ENCODE data around the gene METTL16. TPM values are rescaled to one million over a fixed set of nuclear protein-coding genes. Genes with fewer than 3 reads are reported as not detected.
A peak's percentile ranks its signal among the peaks of the same experiment; 100 is the strongest.

METTL16 gene
- total and polyA plus RNA-seq, 2 of the 4 experiments (the other 2 are of a cell fraction): 11.8 to 15.4 TPM

GRCh38 chr17:2395258-2396181, 116.2 kb downstream of the METTL16 start:
- Histone ChIP-seq H2BK120ac (ENCODE audit: low read depth, low read length) (peak overlapping the region; percentile 71), H3K56ac (ENCODE audit: extremely low read depth, insufficient read depth, low read length) (no peak overlapping the region), H2BK5ac (ENCODE audit: low read depth, low read length, poor library complexity, severe bottlenecking) (peak overlapping the region; percentile 86), H3K9me1 (ENCODE audit: insufficient read depth, low read length) (peaks cover 20% of the 10 kb centered on the region), H4K20me1 (ENCODE audit: insufficient read depth, low read length) (peaks cover 43% of the 10 kb centered on the region), H2BK15ac (ENCODE audit: low read depth, low read length) (peak overlapping the region; percentile 29; the same call in 1 of the 3 replicates), H4K91ac (ENCODE audit: insufficient read depth, low read depth, low read length) (peak overlapping the region; percentile 76), H3K4me1 (ENCODE audit: control insufficient read depth, insufficient read depth, low read length) (peaks cover 42% of the 10 kb centered on the region), H2AK9ac (replicated peaks; ENCODE audit: low read depth, low read length, poor library complexity) (peak overlapping the region; percentile 88), H3K23ac (ENCODE audit: low read depth, low read length) (peak overlapping the region; percentile 94), H2BK20ac (ENCODE audit: low read depth, low read length) (peak overlapping the region; percentile 57), H2AK5ac (ENCODE audit: low read depth, low read length) (peak overlapping the region; percentile 97), H3K27ac (ENCODE audit: insufficient read depth, low read length) (peak overlapping the region; percentile 86), H3K9ac (ENCODE audit: low read depth, low read length) (peak overlapping the region; percentile 59), H3K36me3 (ENCODE audit: control insufficient read depth, insufficient read depth, low read length) (no peaks in the 10 kb centered on the region; the same call in 1 of the 2 replicates), H2AFZ (replicated peaks; ENCODE audit: low read length, poor library complexity) (peak overlapping the region; percentile 69), H3K14ac (replicated peaks; ENCODE audit: low read depth, low read length) (peak overlapping the region; percentile 81), H3K9me3 (ENCODE audit: control insufficient read depth, insufficient read depth, low read length) (no peaks in the 10 kb centered on the region), H3K18ac (ENCODE audit: low read depth, low read length) (peak overlapping the region; percentile 45), H3K4ac (ENCODE audit: low read depth, low read length) (peak overlapping the region; percentile 86), H3K79me1 (ENCODE audit: low read depth in 1 of 2, low read length in 2 of 2) (peaks cover 19 to 72% of the 10 kb centered on the region in 2 experiments), H3K27me3 (ENCODE audit: control insufficient read depth, insufficient read depth, low read length) (no peaks in the 10 kb centered on the region), H4K5ac (ENCODE audit: low read depth, low read length) (peak overlapping the region; percentile 80), H4K8ac (ENCODE audit: low read depth in 2 of 2, low read length in 2 of 2) (peak overlapping the region; percentile 14 to 60), H3K4me2 (ENCODE audit: low read depth, low read length) (peak overlapping the region; percentile 84), H3K4me3 (ENCODE audit: insufficient read depth, low read depth, low read length) (no peak overlapping the region)
- no TSS peak for BruUV-seq (replicated peaks)
- TF ChIP-seq SMC3 (IDR thresholded peaks at IDR 0.05; ENCODE audit: low read depth, low read length) (no peak), CTCF (conservative IDR thresholded peaks at IDR 0.05; ENCODE audit: low read depth, low read length) (peak; percentile 23; the same call in 1 of the 2 replicates), RFX5 (IDR thresholded peaks at IDR 0.05; ENCODE audit: low read depth, low read length) (no peak), FOS (IDR thresholded peaks at IDR 0.05; ENCODE audit: low read depth, low read length) (no peak), MAZ (IDR thresholded peaks at IDR 0.05; ENCODE audit: borderline replicate concordance, low read depth, low read length) (peak; percentile 3; the same call in 1 of the 2 replicates)
- DNase-seq (peak; percentile 58), ATAC-seq (ENCODE audit: low read depth) (no peak)
- dilution Hi-C loops (cut with HindIII; ENCODE audit: low sequenced_read_pairs, unreplicated experiment): no loop called here
- intact Hi-C loops (cut with micrococcal nuclease): no loop called here
- ChIA-PET CTCF (no interaction called here), POLR2A (ENCODE audit: unreplicated experiment) (no interaction called here)
- WGBS, 2 experiments (ENCODE audit: extremely low coverage in 2 of 2, insufficient read length in 1 of 2): 87% methylated on average over 8 of the region's 28 CpGs; no CpG with 5 or more reads in 1 of the 2 experiments
- in situ Hi-C loops (cut with MboI; ENCODE audit: low sequenced_read_pairs): no loop called here
